Measurements from ENCODE around the gene SSTR3.
"Not testable (repeated sequence)": the region's sequence is repeated elsewhere in the genome, so short reads cannot be mapped to it uniquely, and the experiment has no call there.

The SSTR3 gene

GRCh38 chr22:37243402-37244113 is 31.3 kb upstream of the SSTR3 start:
- in situ Hi-C loops (cut with MboI; ENCODE audit: low sequenced_read_pairs): no loop called here

GRCh38 chr22:37242395-37242918 is 30.2 kb upstream of the SSTR3 start:
- in situ Hi-C loops (cut with MboI; ENCODE audit: low sequenced_read_pairs): no loop called here

- in situ Hi-C loops (cut with MboI; ENCODE audit: low sequenced_read_pairs): no loop called here
Observed at GRCh38 chr22:37241351-37242142, 29.3 kb upstream of the SSTR3 start.

GRCh38 chr22:37240941-37241320 is 28.7 kb upstream of the SSTR3 start:
- in situ Hi-C loops (cut with MboI; ENCODE audit: low sequenced_read_pairs): no loop called here

GRCh38 chr22:37240240-37240940 is 28.1 kb upstream of the SSTR3 start:
- in situ Hi-C loops (cut with MboI; ENCODE audit: low sequenced_read_pairs): no loop called here

GRCh38 chr22:37239336-37240239 is 27.3 kb upstream of the SSTR3 start:
- in situ Hi-C loops (cut with MboI; ENCODE audit: low sequenced_read_pairs): no loop called here

GRCh38 chr22:37237371-37238268 is 25.3 kb upstream of the SSTR3 start:
- in situ Hi-C loops (cut with MboI; ENCODE audit: low sequenced_read_pairs): no loop called here

- in situ Hi-C loops (cut with MboI; ENCODE audit: low sequenced_read_pairs): no loop called here
Observed at GRCh38 chr22:37235897-37236607, 23.8 kb upstream of the SSTR3 start.

GRCh38 chr22:37234736-37235711 is 22.7 kb upstream of the SSTR3 start:
- in situ Hi-C loops (cut with MboI; ENCODE audit: low sequenced_read_pairs): no loop called here

GRCh38 chr22:37233751-37234631 is 21.7 kb upstream of the SSTR3 start:
- in situ Hi-C loops (cut with MboI; ENCODE audit: low sequenced_read_pairs): no loop called here

GRCh38 chr22:37233371-37233750 is 21.1 kb upstream of the SSTR3 start:
- in situ Hi-C loops (cut with MboI; ENCODE audit: low sequenced_read_pairs): not testable (repeated sequence)

- in situ Hi-C loops (cut with MboI; ENCODE audit: low sequenced_read_pairs): no loop called here
Observed at GRCh38 chr22:37232140-37232998, 20.1 kb upstream of the SSTR3 start.

GRCh38 chr22:37231406-37232139 is 19.3 kb upstream of the SSTR3 start:
- in situ Hi-C loops (cut with MboI; ENCODE audit: low sequenced_read_pairs): no loop called here

GRCh38 chr22:37230673-37231405 is 18.6 kb upstream of the SSTR3 start:
- in situ Hi-C loops (cut with MboI; ENCODE audit: low sequenced_read_pairs): no loop called here
